ENCODE results near the gene HOXD8.

DNA sequence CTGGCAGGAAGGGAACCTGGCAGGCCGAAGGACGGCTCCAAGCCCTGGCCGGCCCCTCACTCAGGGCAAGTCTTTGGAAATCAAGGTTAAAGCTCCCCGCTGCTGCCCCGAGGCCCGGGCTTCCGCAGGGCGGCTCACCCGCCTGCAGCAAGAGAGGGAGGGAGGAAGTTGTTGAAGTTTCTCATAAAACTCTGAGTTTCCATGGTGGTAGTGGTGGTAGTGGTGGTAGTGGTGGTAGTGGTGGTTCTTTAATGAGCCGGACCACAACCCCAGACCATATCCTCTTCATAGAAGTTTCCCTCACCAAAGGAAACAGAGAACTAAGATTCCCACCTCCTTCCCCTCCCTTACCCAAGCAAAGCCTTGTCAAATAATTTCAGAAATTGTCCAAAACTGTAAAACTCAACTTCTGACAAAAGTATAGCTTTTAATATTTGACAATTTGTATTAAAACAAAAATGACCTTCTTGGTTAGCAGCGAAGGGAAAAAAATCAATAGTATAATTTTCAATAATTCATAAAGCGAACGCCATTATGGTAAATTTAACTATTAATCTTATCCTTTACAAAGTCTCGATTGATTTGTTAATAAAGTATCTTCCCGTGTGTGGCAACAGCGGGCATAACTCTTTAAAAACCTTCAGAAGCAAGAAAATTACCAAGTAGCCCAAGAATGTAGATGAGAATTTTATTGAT is 14.4 kb upstream of the HOXD8 start:
- TF ChIP-seq, protein P1, sequence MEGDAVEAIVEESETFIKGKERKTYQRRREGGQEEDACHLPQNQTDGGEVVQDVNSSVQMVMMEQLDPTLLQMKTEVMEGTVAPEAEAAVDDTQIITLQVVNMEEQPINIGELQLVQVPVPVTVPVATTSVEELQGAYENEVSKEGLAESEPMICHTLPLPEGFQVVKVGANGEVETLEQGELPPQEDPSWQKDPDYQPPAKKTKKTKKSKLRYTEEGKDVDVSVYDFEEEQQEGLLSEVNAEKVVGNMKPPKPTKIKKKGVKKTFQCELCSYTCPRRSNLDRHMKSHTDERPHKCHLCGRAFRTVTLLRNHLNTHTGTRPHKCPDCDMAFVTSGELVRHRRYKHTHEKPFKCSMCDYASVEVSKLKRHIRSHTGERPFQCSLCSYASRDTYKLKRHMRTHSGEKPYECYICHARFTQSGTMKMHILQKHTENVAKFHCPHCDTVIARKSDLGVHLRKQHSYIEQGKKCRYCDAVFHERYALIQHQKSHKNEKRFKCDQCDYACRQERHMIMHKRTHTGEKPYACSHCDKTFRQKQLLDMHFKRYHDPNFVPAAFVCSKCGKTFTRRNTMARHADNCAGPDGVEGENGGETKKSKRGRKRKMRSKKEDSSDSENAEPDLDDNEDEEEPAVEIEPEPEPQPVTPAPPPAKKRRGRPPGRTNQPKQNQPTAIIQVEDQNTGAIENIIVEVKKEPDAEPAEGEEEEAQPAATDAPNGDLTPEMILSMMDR (IDR thresholded peaks at IDR 0.05; ENCODE audit: insufficient read depth, low read depth, low read length) = no peak
- TF ChIP-seq EZH2 (IDR thresholded peaks at IDR 0.05; ENCODE audit: insufficient read depth, low read length) = no peak
